GM18951 (cell line): ENCODE results near the gene ZNF189.

Source experiments
- POLR2A ChIP-seq: IDR thresholded peaks from 4 replicates; pipeline ENCODE4 v1.6.1; 2011; ENCODE audit warnings: mild to moderate bottlenecking; ENCODE audit not compliant: insufficient read length, insufficient read depth; ENCODE audit errors: extremely low read depth
- in situ Hi-C: fragments of 300-500 bp; cut with MboI; formaldehyde crosslinking; loops from one replicate; pipeline ENCODE4 v1.12.0; 2022; ENCODE audit warnings: low sequenced_read_pairs, mixed read lengths, inconsistent platforms; ENCODE audit not compliant: unreplicated experiment

The ZNF189 gene

GRCh38 chr9:101418518-101419430 lies 20.1 kb downstream of the ZNF189 start:
- in situ Hi-C loops, result no loop called here
- no peak for TF ChIP-seq POLR2A

GRCh38 chr9:101419863-101420262 lies 21.2 kb downstream of the ZNF189 start:
- in situ Hi-C loops, result no loop called here

GRCh38 chr9:101421653-101422065 lies 23.0 kb downstream of the ZNF189 start:
- in situ Hi-C loops, result no loop called here
- TF ChIP-seq POLR2A, result no peak

More at GRCh38 chr9:101419863-101420262, 21.2 kb downstream of the ZNF189 start:
- TF ChIP-seq POLR2A, result no peak

GRCh38 chr9:101427358-101427757 lies 28.7 kb downstream of the ZNF189 start:
- TF ChIP-seq POLR2A, result no peak
- in situ Hi-C loops, result no loop called here

GRCh38 chr9:101427957-101428655 lies 29.5 kb downstream of the ZNF189 start:
- in situ Hi-C loops, result no loop called here
- no peak for TF ChIP-seq POLR2A

GRCh38 chr9:101428909-101429308 lies 30.3 kb downstream of the ZNF189 start:
- in situ Hi-C loops, result no loop called here
- no peak for TF ChIP-seq POLR2A

GRCh38 chr9:101429736-101430135 lies 31.1 kb downstream of the ZNF189 start:
- in situ Hi-C loops, result no loop called here
- TF ChIP-seq POLR2A, result no peak

GRCh38 chr9:101432171-101432570 lies 33.5 kb downstream of the ZNF189 start:
- no peak for TF ChIP-seq POLR2A
- in situ Hi-C loops, result no loop called here

GRCh38 chr9:101432740-101433139 lies 34.1 kb downstream of the ZNF189 start:
- no peak for TF ChIP-seq POLR2A
- in situ Hi-C loops, result no loop called here

- TF ChIP-seq POLR2A, result no peak
- in situ Hi-C loops, result no loop called here
Observed at GRCh38 chr9:101433229-101433628, 34.6 kb downstream of the ZNF189 start.

GRCh38 chr9:101434998-101435397 lies 36.3 kb downstream of the ZNF189 start:
- no peak for TF ChIP-seq POLR2A
- in situ Hi-C loops, result no loop called here

- TF ChIP-seq POLR2A, result no peak
- in situ Hi-C loops, result no loop called here
Observed at GRCh38 chr9:101435601-101436079, 37.0 kb downstream of the ZNF189 start, which contains the start of gene ALDOB. TSS of gene ALDOB (minus strand) at chr9:101435774. CDS start at chr9:101430887, 4,887 bp downstream.

- no peak for TF ChIP-seq POLR2A
- in situ Hi-C loops, result no loop called here
Observed at GRCh38 chr9:101437806-101438232, 39.2 kb downstream of the ZNF189 start.
